OCI-LY3 (cell line): ENCODE data around the gene MARF1.

Source experiments
- H2AFZ ChIP-seq: fragments of 200-600, 300-600 bp; shearing (Covaris generic); 2 replicates; pipeline ENCODE4 v1.6.0; 2014; ENCODE audit warnings: antibody characterized with exemption, low read depth, low read length
- H3K27ac ChIP-seq: fragments of 200-600, 300-600 bp; sonication (generic); 2 replicates; pipeline ENCODE4 v1.5.1; 2014; ENCODE audit warnings: mild to moderate bottlenecking, low read length, moderate library complexity, mixed read lengths
- H3K27me3 ChIP-seq: fragments of 200-600, 300-600 bp; sonication (generic); 2 replicates; pipeline ENCODE4 v1.6.1; 2014; ENCODE audit warnings: low read depth, low read length, mixed read lengths
- H3K36me3 ChIP-seq: fragments of 200-600, 300-600 bp; sonication (generic); replicated peaks from 2 replicates; pipeline ENCODE3; 2014; ENCODE audit warnings: low read depth, low read length, mixed read lengths
- H3K4me1 ChIP-seq: fragments of 300-600, 200-600 bp; sonication (generic); 2 replicates; pipeline ENCODE4 v1.6.1; 2014; ENCODE audit warnings: low read length, mixed read lengths
- H3K4me2 ChIP-seq: fragments of 200-600, 300-600 bp; sonication (generic); 2 replicates; pipeline ENCODE4 v1.6.1; 2014; ENCODE audit warnings: low read length, mixed read lengths
- H3K4me3 ChIP-seq: fragments of 300-600, 200-600 bp; sonication (generic); 2 replicates; pipeline ENCODE4 v1.5.1; 2014; ENCODE audit warnings: antibody characterized with exemption, mild to moderate bottlenecking, low read length, moderate library complexity
- H3K79me2 ChIP-seq: fragments of 300-600, 200-600 bp; shearing (Covaris generic); 2 replicates; pipeline ENCODE4 v1.6.1; 2014; ENCODE audit warnings: mild to moderate bottlenecking, low read length, mixed read lengths
- H3K9ac ChIP-seq: fragments of 300-600, 200-600 bp; shearing (Covaris generic); 2 replicates; pipeline ENCODE4 v1.6.0; 2014; ENCODE audit warnings: mild to moderate bottlenecking, low read length, moderate library complexity
- H3K9me3 ChIP-seq: fragments of 200-600, 300-600 bp; shearing (Covaris generic); 2 replicates; pipeline ENCODE4 v1.6.1; 2014; ENCODE audit warnings: low read length, mixed read lengths; ENCODE audit not compliant: insufficient read depth
- H4K20me1 ChIP-seq: fragments of 200-600, 300-600 bp; sonication (generic); 2 replicates; pipeline ENCODE4 v1.6.1; 2016; ENCODE audit warnings: low read length, mixed read lengths; ENCODE audit not compliant: insufficient read depth
- CTCF ChIP-seq: fragments of 200-600, 300-600 bp; sonication (generic); IDR thresholded peaks from 2 replicates; pipeline ENCODE4 v1.5.1; 2014; ENCODE audit warnings: antibody characterized with exemption, low read length, low read depth
- EZH2phosphoT487 ChIP-seq: fragments of 200-600 bp; shearing (Covaris generic); IDR thresholded peaks from 2 replicates; pipeline ENCODE4 v1.6.1; 2018; ENCODE audit warnings: antibody characterized with exemption, mixed run types, low read depth

Gene MARF1

GRCh38 chr16:15689290-15689689 is 46.3 kb upstream of the MARF1 start:
- H3K4me3 ChIP-seq = no peak overlapping the region

GRCh38 chr16:15686287-15686686 is 43.3 kb upstream of the MARF1 start:
- no peak overlapping the region for H3K4me2 ChIP-seq
- H3K4me1 ChIP-seq = peaks cover 12% of the 10 kb centered on the region
- peaks cover 61% of the 10 kb centered on the region for H3K36me3 ChIP-seq

More at GRCh38 chr16:15689290-15689689, 46.3 kb upstream of the MARF1 start:
- H3K9me3 ChIP-seq = no peaks in the 10 kb centered on the region
- no peaks in the 10 kb centered on the region for H3K27me3 ChIP-seq
- no peak overlapping the region for H3K4me2 ChIP-seq
- no peak for TF ChIP-seq CTCF
- TF ChIP-seq EZH2phosphoT487 = no peak
- H3K9ac ChIP-seq = no peak overlapping the region
- no peak overlapping the region for H2AFZ ChIP-seq
- H3K4me1 ChIP-seq = peaks cover 3% of the 10 kb centered on the region; the same call in 1 of the 2 replicates
- no peak overlapping the region for H3K27ac ChIP-seq
- H3K36me3 ChIP-seq = peaks cover 68% of the 10 kb centered on the region
- peaks cover 3% of the 10 kb centered on the region; the same call in 1 of the 2 replicates for H4K20me1 ChIP-seq
- peaks cover 13% of the 10 kb centered on the region for H3K79me2 ChIP-seq

GRCh38 chr16:15682105-15682570 is 39.2 kb upstream of the MARF1 start:
- Histone ChIP-seq H4K20me1 (peaks cover 5% of the 10 kb centered on the region; the same call in 1 of the 2 replicates), H3K4me2 (peak overlapping the region; percentile 19), H3K27ac (peak overlapping the region; percentile 35), H3K4me3 (no peak overlapping the region), H2AFZ (no peak overlapping the region), H3K79me2 (peaks cover 49% of the 10 kb centered on the region), H3K27me3 (no peaks in the 10 kb centered on the region), H3K9me3 (no peaks in the 10 kb centered on the region), H3K9ac (no peak overlapping the region), H3K4me1 (peaks cover 16% of the 10 kb centered on the region), H3K36me3 (peaks cover 52% of the 10 kb centered on the region)
- no peak for TF ChIP-seq EZH2phosphoT487
- TF ChIP-seq CTCF = peak; percentile 51

More at GRCh38 chr16:15686287-15686686, 43.3 kb upstream of the MARF1 start:
- no peaks in the 10 kb centered on the region for H3K9me3 ChIP-seq
- H3K79me2 ChIP-seq = peaks cover 35% of the 10 kb centered on the region
- peaks cover 5% of the 10 kb centered on the region; the same call in 1 of the 2 replicates for H4K20me1 ChIP-seq
- no peak overlapping the region for H2AFZ ChIP-seq
- no peak overlapping the region for H3K27ac ChIP-seq
- TF ChIP-seq CTCF (no peak), EZH2phosphoT487 (no peak)
- no peak overlapping the region for H3K9ac ChIP-seq
- no peak overlapping the region for H3K4me3 ChIP-seq
- H3K27me3 ChIP-seq = no peaks in the 10 kb centered on the region

- Histone ChIP-seq H3K27ac (no peak overlapping the region), H3K79me2 (peaks cover 66% of the 10 kb centered on the region), H3K4me2 (no peak overlapping the region), H3K9ac (no peak overlapping the region), H2AFZ (no peak overlapping the region), H3K36me3 (peaks cover 46% of the 10 kb centered on the region), H3K4me3 (no peak overlapping the region), H3K9me3 (no peaks in the 10 kb centered on the region), H3K4me1 (peaks cover 16% of the 10 kb centered on the region), H3K27me3 (no peaks in the 10 kb centered on the region), H4K20me1 (0 out of 2 replicates have a peak, but pooled peaks cover 15% of the 10 kb centered on the region)
- TF ChIP-seq EZH2phosphoT487 = no peak
- no peak for TF ChIP-seq CTCF
Observed at GRCh38 chr16:15677447-15677846, 34.5 kb upstream of the MARF1 start.
